GM18502 (cell line): ENCODE results near the gene STIM1.

Experiments
- ATAC-seq: cut with Tn5 transposase; IDR thresholded peaks from one replicate; pipeline ENCODE4 v1.9.1; 2021; ENCODE audit warnings: mild to moderate bottlenecking; ENCODE audit not compliant: unreplicated experiment, poor library complexity

STIM1 gene

DNA sequence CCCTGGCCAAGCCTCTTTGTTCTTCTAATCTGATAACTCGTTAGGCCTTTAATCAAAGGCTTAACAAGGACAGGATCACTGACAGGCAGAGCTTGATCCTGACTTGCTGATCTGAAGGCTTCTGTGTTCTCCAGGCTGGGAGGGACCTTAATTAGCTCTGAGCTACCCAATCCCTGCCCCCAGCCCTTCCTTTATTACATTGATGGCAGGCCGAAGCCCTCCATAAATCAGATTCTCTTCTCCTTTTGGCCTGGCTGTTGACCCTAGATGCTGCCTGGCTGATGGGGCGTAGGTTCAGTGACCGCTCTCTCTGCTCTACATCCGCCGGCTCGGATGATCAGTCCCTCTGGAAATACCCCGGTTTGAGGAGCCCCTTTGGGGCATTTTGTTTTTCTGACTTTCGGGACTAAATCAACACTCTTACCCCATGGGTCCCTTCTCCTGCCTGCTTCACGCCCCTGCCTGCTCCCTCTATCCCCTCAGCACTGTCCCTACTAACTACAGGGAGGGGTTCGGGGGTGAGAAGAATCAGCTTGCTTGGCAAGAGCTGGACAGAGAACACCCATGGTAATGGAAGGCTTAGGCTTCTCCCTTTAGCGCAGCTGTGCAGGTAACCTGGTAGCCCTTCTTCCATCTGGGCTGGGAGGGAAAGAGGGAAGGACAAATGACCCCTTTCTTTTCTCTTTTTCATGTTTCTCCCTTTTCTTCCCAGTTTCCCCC is 229.1 kb downstream of the STIM1 start:
- ATAC-seq: no peak

DNA sequence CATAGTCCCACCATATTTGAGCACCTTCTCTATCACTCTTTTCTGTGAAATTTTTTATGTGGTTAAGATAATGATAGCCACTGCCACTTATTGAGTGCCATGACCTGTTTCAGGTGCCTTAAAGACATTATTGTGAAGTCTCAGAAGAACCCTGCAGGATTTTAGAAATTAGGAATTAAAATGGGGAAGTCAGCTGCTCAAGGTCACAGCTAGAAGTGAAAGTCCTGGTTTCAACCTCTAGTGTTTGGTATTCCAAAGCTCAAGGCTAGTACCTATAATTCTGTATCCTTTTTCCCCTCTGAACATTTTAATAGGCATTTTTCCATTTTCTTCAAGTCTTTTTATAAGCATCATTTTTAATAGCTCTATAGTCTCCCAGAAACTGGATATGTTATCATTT is 230.1 kb downstream of the STIM1 start:
- ATAC-seq: no peak

DNA sequence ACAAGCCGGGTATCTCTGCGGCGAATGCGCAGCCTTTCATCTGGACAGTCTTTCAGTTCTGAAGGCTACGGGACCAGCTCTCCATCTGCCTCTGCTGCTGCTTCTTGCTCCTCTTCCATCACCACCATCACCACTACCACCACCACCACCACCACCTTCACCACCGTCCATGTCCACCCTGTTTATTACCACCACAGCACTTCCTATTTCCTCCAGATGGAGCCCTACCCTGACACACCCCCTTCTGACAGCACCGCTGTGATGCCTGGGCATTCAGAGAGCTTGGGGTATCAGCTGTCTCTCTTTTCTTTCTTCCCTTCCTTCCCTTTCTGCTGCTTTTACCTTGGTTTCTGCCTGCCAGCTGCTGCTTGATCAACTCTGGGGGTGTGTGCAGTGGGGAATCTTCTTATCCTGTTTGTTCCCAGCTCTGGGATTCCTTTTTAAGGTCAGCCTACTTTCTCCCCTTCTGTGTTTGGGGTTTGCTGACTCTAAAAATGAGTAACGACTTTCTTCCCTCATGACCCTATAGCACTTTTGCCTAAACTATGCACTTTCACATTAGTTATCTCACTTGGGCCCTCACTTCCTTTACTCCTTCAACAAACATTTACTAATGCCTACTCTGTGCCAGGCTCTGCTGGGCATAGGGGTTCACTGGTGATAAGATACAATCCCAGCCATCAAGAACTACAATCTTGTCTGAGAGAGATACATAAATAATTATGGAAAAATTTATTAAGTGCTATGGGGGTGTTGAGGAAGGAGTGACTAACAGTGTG is 231.3 kb downstream of the STIM1 start:
- ATAC-seq: no peak

DNA sequence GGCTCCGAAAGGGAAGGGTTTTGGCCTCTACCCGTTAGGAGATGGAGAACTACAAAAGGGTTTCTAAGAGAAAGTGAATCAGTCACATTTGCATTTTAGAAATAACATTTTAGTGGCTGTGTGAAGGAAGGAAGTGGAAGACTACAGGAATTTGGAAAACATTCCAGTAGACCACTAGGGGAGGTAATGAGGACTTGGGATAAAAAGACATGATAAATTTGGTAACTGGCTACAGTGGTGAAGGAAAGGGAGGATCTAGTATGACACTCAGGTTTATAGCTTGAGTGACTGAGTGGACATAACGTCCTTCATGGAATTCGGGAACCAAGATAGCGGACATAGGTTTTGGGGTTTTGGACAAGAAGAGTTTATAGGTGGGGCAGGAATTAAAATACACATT is 232.1 kb downstream of the STIM1 start:
- ATAC-seq: no peak

DNA sequence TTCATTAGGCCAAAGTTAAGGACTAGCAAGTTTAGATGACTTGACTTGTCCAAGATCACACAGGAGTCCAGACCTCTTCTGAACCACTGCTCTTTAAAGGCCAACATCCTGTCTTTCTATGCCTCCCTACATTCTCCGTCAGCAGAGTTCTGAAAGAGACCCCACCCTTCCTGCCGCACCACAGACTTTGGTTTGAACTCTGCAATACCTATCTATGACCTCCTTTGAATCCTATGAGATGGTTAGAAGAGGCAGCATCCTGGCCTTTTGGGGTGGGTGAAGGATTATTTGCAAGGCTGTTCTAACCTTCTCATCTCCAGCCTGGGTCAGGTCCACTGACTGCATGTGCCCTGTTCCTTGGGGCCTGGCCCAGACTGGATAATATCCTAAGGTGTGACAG is 234.8 kb downstream of the STIM1 start:
- no peak for ATAC-seq

DNA sequence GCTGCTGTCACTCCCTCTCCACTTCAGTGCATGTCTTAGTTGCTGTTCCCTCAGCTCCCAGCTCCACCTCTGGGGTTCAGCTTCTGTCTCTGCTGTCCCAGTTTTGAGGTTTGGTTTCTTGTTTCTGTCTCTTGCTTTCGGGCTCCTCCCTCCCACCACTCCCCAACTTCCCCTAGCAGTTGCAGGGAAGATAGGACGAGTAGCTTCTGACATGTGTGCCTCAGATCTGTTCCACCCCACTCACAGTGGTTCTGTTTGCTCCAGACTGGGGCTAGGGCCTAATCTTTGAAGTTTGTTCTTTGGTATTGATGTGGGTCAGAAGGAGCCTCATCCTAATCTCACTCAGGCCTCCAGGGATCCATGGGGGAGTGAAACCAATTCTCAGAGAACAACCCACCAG is 236.6 kb downstream of the STIM1 start:
- no peak for ATAC-seq

DNA sequence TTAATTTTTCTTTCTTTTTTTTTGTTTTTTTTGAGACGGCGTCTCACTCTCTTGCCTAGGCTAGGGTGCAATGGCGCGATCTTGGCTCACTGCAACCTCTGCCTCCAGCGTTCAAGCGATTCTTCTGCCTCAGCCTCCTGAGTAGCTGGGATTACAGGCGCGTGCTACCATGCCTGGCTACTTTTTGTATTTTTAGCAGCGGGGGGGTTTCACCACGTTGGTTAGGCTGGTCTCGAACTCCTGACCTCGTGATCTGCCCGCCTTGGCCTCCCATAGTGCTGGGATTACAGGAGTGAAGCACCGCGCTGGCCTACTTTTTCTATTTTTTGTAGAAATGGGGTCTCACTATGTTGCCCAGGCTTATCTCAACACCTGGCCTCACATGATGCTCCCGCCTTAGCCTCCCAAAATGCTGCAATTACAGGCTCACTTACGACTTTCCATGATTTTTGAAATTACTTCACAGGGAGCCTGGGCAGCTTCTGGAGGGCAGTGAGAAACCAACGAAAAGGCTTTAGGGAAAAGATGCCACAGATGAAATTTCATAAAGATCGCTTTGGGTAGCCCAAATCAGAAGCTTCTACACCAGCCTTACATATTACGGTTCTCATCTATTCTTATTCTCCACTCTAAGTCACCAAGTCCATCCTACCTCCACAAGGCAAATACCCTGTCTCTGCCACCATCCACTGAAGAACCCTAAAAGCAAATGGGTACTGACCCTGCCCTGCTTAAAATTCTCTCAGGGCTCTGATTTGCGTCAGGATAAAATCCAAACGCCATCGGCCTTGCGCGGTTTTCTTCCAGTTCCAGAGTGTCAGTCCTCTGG is 238.3 kb downstream of the STIM1 start:
- ATAC-seq: no peak

DNA sequence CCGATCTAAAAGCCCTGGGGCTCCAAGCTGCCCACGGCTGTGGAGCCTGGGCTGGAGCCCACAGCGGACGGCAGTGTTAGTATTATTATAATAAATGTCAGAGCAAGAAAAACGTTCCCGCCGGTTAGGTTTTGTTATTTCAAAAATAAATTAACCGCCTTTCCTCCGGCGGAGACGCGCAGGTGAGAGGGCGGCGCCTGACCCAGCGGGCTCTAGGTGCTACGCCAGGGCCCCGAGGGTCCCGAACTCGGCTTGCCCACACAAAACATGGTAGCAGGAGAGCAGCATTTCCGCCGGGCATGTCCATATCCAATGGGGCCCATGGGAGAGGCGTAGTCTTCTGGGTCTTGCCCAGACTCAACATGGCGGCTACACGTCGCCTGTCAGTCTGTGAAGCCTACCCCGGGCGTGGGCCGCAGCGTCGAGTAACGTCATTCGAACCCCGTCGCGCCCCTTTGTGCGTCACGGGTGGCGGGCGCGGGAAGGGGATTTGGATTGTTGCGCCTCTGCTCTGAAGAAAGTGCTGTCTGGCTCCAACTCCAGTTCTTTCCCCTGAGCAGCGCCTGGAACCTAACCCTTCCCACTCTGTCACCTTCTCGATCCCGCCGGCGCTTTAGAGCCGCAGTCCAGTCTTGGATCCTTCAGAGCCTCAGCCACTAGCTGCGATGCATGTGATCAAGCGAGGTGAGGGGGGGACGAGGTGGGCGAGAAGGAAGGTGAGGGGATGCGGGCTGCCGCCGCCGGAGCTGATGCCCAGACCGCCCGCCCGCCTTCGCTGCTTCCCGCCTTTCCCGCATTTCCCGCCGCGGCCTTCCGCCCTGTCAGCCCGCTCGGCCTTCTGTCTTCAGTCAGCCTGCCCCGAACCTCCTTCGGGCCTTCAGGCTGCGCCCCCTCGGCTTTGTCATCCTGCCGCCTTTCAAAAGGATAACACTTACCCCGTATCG is 239.2 kb downstream of the STIM1 start, which contains the start of gene RRM1:
Gene RRM1 (plus strand): TSS at position 452 of the 944 bp plus-strand sequence. CDS start 214 bp downstream, at position 666.
- peak; percentile 96 for ATAC-seq

DNA sequence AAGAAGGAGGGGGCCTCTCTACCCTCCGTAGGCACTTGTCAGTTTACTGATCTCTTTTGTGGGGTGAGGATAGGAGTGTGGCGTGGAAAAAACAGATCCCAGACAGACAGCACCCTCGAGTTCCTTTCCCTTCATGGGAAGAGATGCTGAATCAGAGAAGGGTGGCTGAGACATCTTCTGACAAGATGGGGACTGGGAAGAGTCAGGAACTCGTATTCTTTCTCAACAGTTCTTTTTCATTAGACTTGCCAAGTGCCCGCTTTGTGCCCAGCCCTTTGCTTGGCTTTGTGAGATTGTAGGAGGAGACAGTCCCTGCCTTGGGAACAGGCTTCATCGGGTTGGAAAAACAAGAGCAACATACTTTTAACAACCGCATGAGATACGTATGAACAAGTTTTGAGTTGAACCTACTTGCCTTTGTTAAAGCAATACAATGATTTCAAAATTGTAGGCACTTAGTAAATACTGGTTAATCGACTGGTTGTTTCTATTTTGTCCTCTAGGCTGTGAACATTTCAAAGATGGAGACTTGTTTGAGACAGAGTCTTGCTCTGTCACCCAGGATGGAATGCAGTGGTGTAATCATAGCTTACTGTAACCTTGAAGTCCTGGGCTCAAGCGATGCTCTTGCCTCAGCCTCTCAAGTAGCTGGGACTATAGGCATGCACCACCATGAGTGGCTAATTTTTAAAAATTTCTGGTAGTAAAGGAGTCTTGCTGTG is 240.2 kb downstream of the STIM1 start:
- no peak for ATAC-seq

DNA sequence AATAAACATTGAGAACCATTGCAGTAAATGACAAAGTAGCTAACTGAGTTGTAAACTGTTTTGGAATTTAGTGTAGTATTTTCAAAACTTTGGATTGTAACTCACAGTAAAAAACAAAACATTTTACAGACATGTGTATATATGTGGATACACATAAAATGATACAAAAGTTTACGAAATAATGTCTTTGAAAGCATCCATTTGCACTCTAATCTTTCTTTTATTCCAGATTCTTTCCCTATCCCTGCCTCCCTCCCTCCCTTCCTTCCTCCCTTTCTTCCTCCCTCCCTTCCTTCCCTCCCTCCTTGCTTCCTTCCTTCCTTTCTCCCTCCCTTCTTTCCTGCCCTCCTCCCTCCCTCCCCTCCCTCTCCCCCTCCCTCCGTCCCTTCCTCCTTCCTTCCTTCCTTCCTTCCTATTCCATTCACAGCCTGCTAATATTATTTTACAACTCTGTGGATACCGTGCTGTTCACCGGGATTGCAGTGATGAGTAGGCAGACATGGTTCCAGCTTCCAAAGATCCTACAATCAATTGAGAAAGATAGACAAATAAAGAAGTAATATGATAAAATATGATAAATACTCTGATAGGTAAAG is 242.7 kb downstream of the STIM1 start:
- ATAC-seq: no peak

DNA sequence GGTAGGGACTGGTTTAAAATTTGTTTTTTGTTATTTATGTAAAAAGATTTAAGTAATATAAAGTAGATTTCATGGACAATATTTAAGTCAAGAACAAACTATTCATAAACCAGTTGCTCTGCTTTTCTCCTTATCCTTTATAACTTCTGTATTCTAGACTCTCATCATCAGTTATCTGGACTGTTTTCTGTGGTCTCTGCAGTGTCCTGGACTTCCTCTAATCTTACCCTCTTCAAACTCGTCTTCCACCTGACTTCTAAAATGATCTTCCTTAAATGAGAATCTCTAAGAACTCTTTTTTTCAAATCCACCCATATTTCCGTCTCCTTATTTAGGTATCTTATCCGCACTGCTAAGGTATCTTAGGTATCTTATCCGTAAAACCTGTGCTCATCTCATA is 247.2 kb downstream of the STIM1 start:
- no peak for ATAC-seq

DNA sequence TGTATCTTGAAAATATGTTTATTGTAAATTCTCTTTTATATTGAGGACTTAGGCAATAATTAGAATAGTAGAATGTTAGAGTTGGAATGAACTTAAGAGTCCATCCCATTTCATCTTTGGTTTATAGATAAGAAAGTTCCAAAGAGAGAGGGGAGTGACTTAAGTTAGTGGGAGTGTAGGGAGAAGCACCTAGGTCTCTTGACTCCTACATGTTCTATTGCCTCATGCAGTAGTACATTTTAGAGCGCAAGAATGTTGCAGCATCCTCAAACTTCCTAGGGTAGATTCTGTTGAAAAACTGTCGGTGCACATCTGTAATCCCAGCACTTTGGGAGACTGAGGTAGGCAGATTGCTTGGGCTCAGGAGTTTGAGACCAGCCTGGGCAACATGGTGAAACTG is 247.8 kb downstream of the STIM1 start:
- no peak for ATAC-seq

DNA sequence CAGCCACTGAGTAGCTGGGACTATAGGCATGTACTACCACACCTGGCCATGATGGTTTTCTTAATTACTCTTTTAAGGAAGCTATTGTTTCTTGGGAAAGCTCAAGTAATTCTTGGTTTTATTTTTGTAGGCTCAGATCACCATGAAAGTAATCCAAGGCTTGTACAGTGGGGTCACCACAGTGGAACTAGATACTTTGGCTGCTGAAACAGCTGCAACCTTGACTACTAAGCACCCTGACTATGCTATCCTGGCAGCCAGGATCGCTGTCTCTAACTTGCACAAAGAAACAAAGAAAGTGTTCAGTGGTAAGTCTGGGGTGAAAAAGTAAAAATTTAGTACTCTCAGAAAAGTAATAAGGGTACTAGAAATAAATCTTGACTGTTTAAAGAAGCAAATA is 250.5 kb downstream of the STIM1 start:
- no peak for ATAC-seq

DNA sequence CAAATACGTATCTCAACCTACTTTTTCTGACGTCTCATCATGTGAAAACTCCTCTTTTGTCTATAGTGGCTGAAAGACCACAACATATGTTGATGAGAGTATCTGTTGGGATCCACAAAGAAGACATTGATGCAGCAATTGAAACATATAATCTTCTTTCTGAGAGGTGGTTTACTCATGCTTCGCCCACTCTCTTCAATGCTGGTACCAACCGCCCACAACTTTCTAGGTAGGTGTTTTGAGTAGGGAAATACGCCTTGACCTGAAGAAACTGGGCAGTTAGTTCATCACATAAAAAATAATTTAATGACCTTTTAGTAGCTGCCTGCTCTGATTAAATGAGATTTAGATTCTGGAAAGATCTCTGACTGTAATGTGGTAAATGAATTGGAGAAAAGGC is 256.4 kb downstream of the STIM1 start:
- no peak for ATAC-seq

DNA sequence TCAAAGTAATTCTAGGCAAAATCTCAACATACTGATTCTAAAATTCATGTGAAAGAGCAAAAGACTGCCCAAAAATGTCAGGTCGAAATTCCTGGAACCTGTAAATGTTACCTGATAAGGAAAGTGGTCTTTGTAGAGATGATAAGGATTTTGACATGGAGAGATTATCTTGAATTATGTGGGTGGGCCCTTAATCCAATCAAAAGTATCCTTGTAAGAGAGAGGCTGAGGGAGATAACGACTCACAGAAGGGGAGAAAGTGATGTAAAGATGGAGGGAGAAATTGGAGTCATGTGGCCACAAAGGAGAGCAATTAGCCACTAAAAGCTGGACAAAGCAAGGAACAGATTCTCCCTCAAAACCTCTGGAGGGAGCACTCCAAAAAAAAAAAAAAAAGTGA is 259.7 kb downstream of the STIM1 start:
- no peak for ATAC-seq

DNA sequence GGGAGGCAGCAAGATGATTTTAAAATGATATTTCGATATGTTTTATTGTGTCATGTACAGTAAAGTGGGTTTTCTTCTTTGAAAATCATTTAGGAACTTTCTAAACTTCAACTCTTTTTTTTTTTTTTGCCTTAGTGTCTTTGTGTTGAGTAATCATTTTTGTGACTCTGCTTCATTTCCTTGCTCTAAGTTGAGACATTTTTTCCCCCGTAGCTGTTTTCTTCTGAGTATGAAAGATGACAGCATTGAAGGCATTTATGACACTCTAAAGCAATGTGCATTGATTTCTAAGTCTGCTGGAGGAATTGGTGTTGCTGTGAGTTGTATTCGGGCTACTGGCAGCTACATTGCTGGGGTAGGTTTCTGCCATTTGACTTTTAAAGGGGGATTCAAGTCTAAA is 262.6 kb downstream of the STIM1 start:
- ATAC-seq: no peak

DNA sequence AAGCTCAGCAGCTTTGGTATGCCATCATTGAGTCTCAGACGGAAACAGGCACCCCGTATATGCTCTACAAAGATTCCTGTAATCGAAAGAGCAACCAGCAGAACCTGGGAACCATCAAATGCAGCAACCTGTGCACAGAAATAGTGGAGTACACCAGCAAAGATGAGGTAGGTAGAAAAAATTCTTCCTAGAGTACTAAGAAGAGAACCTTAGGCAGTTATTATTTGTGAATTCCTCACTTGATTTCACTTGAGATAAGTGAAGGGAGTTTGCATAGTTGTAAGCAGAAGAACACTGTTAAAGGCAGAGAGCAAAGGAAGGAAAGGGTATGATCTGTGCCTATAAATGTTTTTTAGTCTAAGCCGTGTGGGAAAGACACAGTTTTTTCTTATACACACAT is 267.8 kb downstream of the STIM1 start:
- no peak for ATAC-seq

DNA sequence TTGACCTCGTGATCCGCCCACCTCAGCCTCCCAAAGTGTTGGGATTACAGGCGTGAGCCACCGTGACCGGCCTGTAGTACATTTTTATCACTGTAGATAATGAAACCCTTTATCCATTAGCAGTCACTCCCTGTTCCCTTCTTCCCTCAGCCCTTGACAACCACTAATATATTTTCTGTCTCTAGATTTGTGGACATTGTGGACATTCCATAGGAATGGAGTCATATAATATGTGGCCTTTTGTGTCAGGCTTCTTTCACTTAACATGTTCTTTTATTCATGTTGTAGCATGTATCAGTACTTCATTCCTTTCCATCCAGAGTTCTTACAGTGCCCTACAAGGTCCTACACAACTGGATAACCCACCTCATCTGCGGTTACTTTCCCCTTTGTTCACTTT is 269.7 kb downstream of the STIM1 start:
- ATAC-seq: no peak

DNA sequence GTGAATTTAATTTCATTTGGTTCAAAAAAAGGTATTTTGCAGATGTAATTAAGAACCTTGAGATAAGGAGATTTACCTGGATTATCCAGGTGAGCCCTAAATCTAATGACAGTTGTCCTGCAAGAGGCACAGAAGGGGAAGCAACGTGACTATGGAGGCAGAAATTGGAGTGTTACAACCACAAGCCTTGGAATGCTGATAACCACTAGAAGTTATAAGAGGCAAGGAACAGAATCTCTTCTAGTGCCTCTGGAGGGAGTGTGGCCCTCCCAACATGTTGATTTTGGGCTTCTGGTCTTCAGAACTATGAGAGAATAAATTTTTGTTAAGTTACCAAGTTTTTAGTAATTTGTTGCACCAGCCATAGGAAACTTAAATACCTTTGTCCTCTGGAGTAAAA is 271.9 kb downstream of the STIM1 start:
- ATAC-seq: no peak
